GM23338 (cell line): ENCODE data around the gene APOL5. TPM values are rescaled to one million over a fixed set of nuclear protein-coding genes. Genes with fewer than 3 reads are reported as not detected.

Source experiments
- ATAC-seq: fragments of 200-7000 bp; cut with Tn5 transposase; 3 replicates; pipeline ENCODE4 v1.9.1; 2020
- DNase-seq: peaks from one replicate; pipeline ENCODE4 v3.0.0-alpha.2; 2015; ENCODE audit warnings: low spot score
- H2AFZ ChIP-seq: fragments of 200-600 bp; sonication (generic); 2 replicates; pipeline ENCODE4 v1.8.0; 2016; ENCODE audit warnings: antibody characterized with exemption, mild to moderate bottlenecking, moderate library complexity
- H3F3A ChIP-seq: fragments of 200-600 bp; sonication (generic); replicated peaks from 2 replicates; pipeline ENCODE4 v1.8.0; 2017; ENCODE audit warnings: antibody characterized with exemption, mixed run types, low read depth
- H3K27ac ChIP-seq: fragments of 200-600 bp; sonication (generic); 2 replicates; pipeline ENCODE4 v1.6.1; 2016; ENCODE audit warnings: low read depth
- H3K27me3 ChIP-seq: fragments of 200-600 bp; sonication (generic); 2 replicates; pipeline ENCODE4 v1.8.0; 2016; ENCODE audit warnings: mild to moderate bottlenecking, mixed run types, moderate library complexity; ENCODE audit not compliant: insufficient read depth
- H3K36me3 ChIP-seq: fragments of 200-600 bp; sonication (generic); 2 replicates; pipeline ENCODE4 v1.8.0; 2016; ENCODE audit warnings: mild to moderate bottlenecking; ENCODE audit not compliant: insufficient read depth
- H3K4me1 ChIP-seq: fragments of 200-600 bp; sonication (generic); 2 replicates; pipeline ENCODE4 v1.8.0; 2016; ENCODE audit warnings: mild to moderate bottlenecking, moderate library complexity; ENCODE audit not compliant: insufficient read depth
- H3K4me2 ChIP-seq: fragments of 200-600 bp; sonication (generic); 2 replicates; pipeline ENCODE4 v1.7.1; 2017; ENCODE audit warnings: mixed run types
- H3K4me3 ChIP-seq: fragments of 200-600 bp; sonication (generic); 2 replicates; pipeline ENCODE4 v1.6.1; 2016; ENCODE audit warnings: mixed run types
- H3K79me2 ChIP-seq: fragments of 200-600 bp; sonication (generic); replicated peaks from 2 replicates; pipeline ENCODE4 v1.8.0; 2017; ENCODE audit warnings: mild to moderate bottlenecking; ENCODE audit not compliant: insufficient read depth
- H3K9me2 ChIP-seq: fragments of 200-600 bp; sonication (generic); 2 replicates; pipeline ENCODE4 v1.8.0; 2017; ENCODE audit not compliant: insufficient read depth
- H4K20me1 ChIP-seq: fragments of 200-600 bp; sonication (generic); replicated peaks from 2 replicates; pipeline ENCODE4 v1.8.0; 2017; ENCODE audit warnings: mild to moderate bottlenecking; ENCODE audit not compliant: insufficient read depth
- H3K27ac Mint-ChIP-seq: 2 replicates; pipeline ENCODE4 v1.8.0; 2020; ENCODE audit warnings: inconsistent platforms, mild to moderate bottlenecking, moderate library complexity, mixed read lengths
- H3K27me3 Mint-ChIP-seq: 3 replicates; pipeline ENCODE4 v1.8.0; 2022; ENCODE audit warnings: low read depth, mild to moderate bottlenecking, moderate library complexity, mixed read lengths, inconsistent platforms; ENCODE audit not compliant: insufficient read depth, poor library complexity
- H3K36me3 Mint-ChIP-seq: 3 replicates; pipeline ENCODE4 v1.8.0; 2021; ENCODE audit warnings: low read depth, mild to moderate bottlenecking, inconsistent platforms, moderate library complexity, mixed read lengths
- H3K4me1 Mint-ChIP-seq: 3 replicates; pipeline ENCODE4 v1.8.0; 2020; ENCODE audit warnings: mild to moderate bottlenecking, inconsistent platforms, mixed read lengths
- H3K4me3 Mint-ChIP-seq: 3 replicates; pipeline ENCODE4 v1.8.0; 2021; ENCODE audit warnings: moderate library complexity, mild to moderate bottlenecking, inconsistent platforms, mixed read lengths
- H3K9me3 Mint-ChIP-seq: 3 replicates; pipeline ENCODE4 v1.8.0; 2020; ENCODE audit warnings: moderate library complexity, mild to moderate bottlenecking, inconsistent platforms, mixed read lengths
- CREB1 ChIP-seq: fragments of 250-450 bp; sonication (Bioruptor Pico); IDR thresholded peaks from 2 replicates; pipeline ENCODE4 v1.5.0; 2020; ENCODE audit warnings: low read depth, mild to moderate bottlenecking, moderate library complexity
- CTCF ChIP-seq, 2 experiments: fragments of 200-600 bp in 1 of 2; sonication (generic) in 1 of 2; conservative IDR thresholded peaks; 2 replicates each; pipeline versions ENCODE4 v1.5.1 to v1.6.1; 2016 to 2017; ENCODE audit warnings: antibody characterized with exemption in 2 of 2, low read depth in 2 of 2, mild to moderate bottlenecking in 2 of 2, moderate library complexity in 1 of 2
- ETS1 ChIP-seq: IDR thresholded peaks from 2 replicates; pipeline ENCODE4 v1.6.1; 2016; ENCODE audit warnings: antibody characterized with exemption
- EZH2 ChIP-seq: fragments of 200-600 bp; sonication (generic); IDR thresholded peaks from one replicate; pipeline ENCODE4 v1.8.0; 2017; ENCODE audit warnings: antibody characterized with exemption, mild to moderate bottlenecking, low read depth; ENCODE audit not compliant: unreplicated experiment
- JUNB ChIP-seq: IDR thresholded peaks from one replicate; pipeline ENCODE4 v1.6.1; 2016; ENCODE audit warnings: antibody characterized with exemption; ENCODE audit not compliant: unreplicated experiment
- NANOG ChIP-seq: IDR thresholded peaks from 2 replicates; pipeline ENCODE4 v1.6.1; 2016; ENCODE audit warnings: antibody characterized with exemption, borderline replicate concordance
- POLR2AphosphoS5 ChIP-seq: IDR thresholded peaks from 2 replicates; pipeline ENCODE4 v1.6.1; 2016; ENCODE audit warnings: antibody characterized with exemption, low read depth
- REST ChIP-seq: IDR thresholded peaks from one replicate; pipeline ENCODE4 v1.6.1; 2018; ENCODE audit warnings: antibody characterized with exemption; ENCODE audit not compliant: unreplicated experiment
- STAT1 ChIP-seq: IDR thresholded peaks from one replicate; pipeline ENCODE4 v1.6.1; 2016; ENCODE audit warnings: antibody characterized with exemption; ENCODE audit not compliant: unreplicated experiment
- ZNF114 ChIP-seq: fragments of 250-450 bp; sonication (Bioruptor Pico); IDR thresholded peaks from 2 replicates; pipeline ENCODE4 v1.5.0; 2020; ENCODE audit warnings: mild to moderate bottlenecking, moderate library complexity
- ZNF331 ChIP-seq: fragments of 250-450 bp; sonication (Bioruptor Pico); IDR thresholded peaks from 2 replicates; pipeline ENCODE4 v1.5.0; 2020; ENCODE audit warnings: low read depth, mild to moderate bottlenecking, moderate library complexity
- polyA plus RNA-seq: library from polyadenylated mRNA; unstranded; fragments of >200 nt; fragmentation: Nextera tagmentation; extraction: Ambion mirVana; gene quantifications from 2 replicates; pipeline ENCODE4 v1.2.1, GENCODE V29; 2016
- total RNA-seq: library from RNA; depleted of rRNA; stranded (reverse); fragments of >200 nt; shearing (Covaris generic); gene quantifications from 2 replicates; pipeline ENCODE4 v1.2.3, GENCODE V29; 2014

APOL5 gene
- total and polyA plus RNA-seq, 2 experiments from 2014 or later, result not detected

GRCh38 chr22:35734517-35734827 lies 16.8 kb downstream of the APOL5 start:
- Histone ChIP-seq H3K27me3 (no peaks in the 10 kb centered on the region), H3K4me1 (no peaks in the 10 kb centered on the region; the same call in 1 of the 2 replicates), H3K36me3 (no peaks in the 10 kb centered on the region), H3K4me2 (no peak overlapping the region), H3K4me3 (no peak overlapping the region), H3K9me2 (no peaks in the 10 kb centered on the region), H3F3A (no peaks in the 10 kb centered on the region), H4K20me1 (0 out of 2 replicates have a peak, but pooled peaks cover 4% of the 10 kb centered on the region), H2AFZ (no peak overlapping the region), H3K79me2 (no peaks in the 10 kb centered on the region), H3K27ac (no peak overlapping the region)
- DNase-seq (no peak), ATAC-seq (no peak)
- peaks cover 5% of the 10 kb centered on the region for H3K27me3 Mint-ChIP-seq
- peaks cover 11% of the 10 kb centered on the region; the same call in 2 of the 3 replicates for H3K4me1 Mint-ChIP-seq
- peaks cover 36% of the 10 kb centered on the region for H3K36me3 Mint-ChIP-seq
- no peak overlapping the region for H3K4me3 Mint-ChIP-seq
- H3K27ac Mint-ChIP-seq, result no peak overlapping the region
- H3K9me3 Mint-ChIP-seq, result peaks cover 7% of the 10 kb centered on the region; the same call in 1 of the 3 replicates
- TF ChIP-seq JUNB (no peak), ETS1 (no peak), POLR2AphosphoS5 (no peak), CTCF (conservative IDR thresholded peaks at IDR 0.05; ENCODE audit: low read depth in 2 of 2) (no peak), STAT1 (no peak)

DNA sequence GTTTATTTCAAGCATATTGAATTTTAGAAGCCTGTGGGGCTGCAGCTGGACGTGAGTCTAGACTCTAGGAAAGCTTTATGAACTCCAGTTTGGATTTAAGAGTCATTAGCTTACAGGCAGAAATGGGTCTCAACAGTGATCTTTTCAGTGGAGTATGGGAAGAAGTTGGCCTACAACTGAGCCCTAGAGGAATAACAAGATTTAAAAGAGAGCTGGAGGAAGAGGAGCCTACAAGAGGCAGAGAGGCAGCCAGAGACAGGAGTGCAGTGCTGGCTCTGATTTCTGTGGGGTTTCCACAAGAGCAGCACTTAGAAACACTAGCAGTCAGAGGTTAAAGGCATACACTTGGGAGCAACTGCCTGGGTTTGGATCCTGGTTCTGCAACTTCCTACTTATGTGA lies 17.9 kb downstream of the APOL5 start:
- H4K20me1 ChIP-seq, result 0 out of 2 replicates have a peak, but pooled peaks cover 4% of the 10 kb centered on the region
- no peaks in the 10 kb centered on the region for H3K9me2 ChIP-seq
- H3K4me1 ChIP-seq, result no peaks in the 10 kb centered on the region; the same call in 1 of the 2 replicates
- H3K4me3 ChIP-seq, result no peak overlapping the region
- peaks cover 7% of the 10 kb centered on the region; the same call in 1 of the 3 replicates for H3K9me3 Mint-ChIP-seq
- DNase-seq (no peak), ATAC-seq (no peak)
- no peak overlapping the region for H3K4me3 Mint-ChIP-seq
- H3K4me2 ChIP-seq, result no peak overlapping the region
- TF ChIP-seq ZNF114 (CRISPR knock-in tag), result no peak
- no peaks in the 10 kb centered on the region for H3F3A ChIP-seq
- peaks cover 5% of the 10 kb centered on the region for H3K27me3 Mint-ChIP-seq
- no peaks in the 10 kb centered on the region for H3K36me3 ChIP-seq
- H2AFZ ChIP-seq, result no peak overlapping the region
- peaks cover 14% of the 10 kb centered on the region; the same call in 2 of the 3 replicates for H3K4me1 Mint-ChIP-seq
- no peaks in the 10 kb centered on the region for H3K79me2 ChIP-seq
- peak overlapping the region; percentile 24; the same call in 1 of the 2 replicates for H3K27ac Mint-ChIP-seq
- H3K36me3 Mint-ChIP-seq, result peaks cover 36% of the 10 kb centered on the region
- H3K27me3 ChIP-seq, result no peaks in the 10 kb centered on the region
- H3K27ac ChIP-seq, result no peak overlapping the region

- Histone ChIP-seq H3F3A (no peaks in the 10 kb centered on the region), H3K4me3 (no peak overlapping the region), H3K79me2 (no peaks in the 10 kb centered on the region), H3K9me2 (no peaks in the 10 kb centered on the region), H3K36me3 (no peaks in the 10 kb centered on the region), H3K4me1 (no peaks in the 10 kb centered on the region; the same call in 1 of the 2 replicates), H2AFZ (no peak overlapping the region), H4K20me1 (0 out of 2 replicates have a peak, but pooled peaks cover 4% of the 10 kb centered on the region), H3K27ac (no peak overlapping the region), H3K4me2 (no peak overlapping the region), H3K27me3 (no peaks in the 10 kb centered on the region)
- no peak for ATAC-seq
- Mint-ChIP-seq H3K9me3 (peaks cover 7% of the 10 kb centered on the region; the same call in 1 of the 3 replicates), H3K4me3 (no peak overlapping the region), H3K4me1 (peaks cover 16% of the 10 kb centered on the region; the same call in 2 of the 3 replicates), H3K27me3 (peaks cover 5% of the 10 kb centered on the region), H3K36me3 (peaks cover 36% of the 10 kb centered on the region), H3K27ac (no peak overlapping the region)
- DNase-seq, result no peak
- TF ChIP-seq CREB1 (CRISPR knock-in tag), result no peak
- no peak for TF ChIP-seq EZH2
- TF ChIP-seq STAT1, result no peak
- no peak for TF ChIP-seq CTCF (conservative IDR thresholded peaks at IDR 0.05; ENCODE audit: low read depth in 2 of 2)
- no peak for TF ChIP-seq REST
- TF ChIP-seq POLR2AphosphoS5, result no peak
- TF ChIP-seq NANOG, result no peak
- TF ChIP-seq ZNF331 (CRISPR knock-in tag), result no peak
Measured at GRCh38 chr22:35736166-35736565, 18.5 kb downstream of the APOL5 start.
